GM10266 (cell line): ENCODE data around the gene FBXO30.

Experiments
- DNase-seq: peaks from one replicate; pipeline ENCODE4 v3.0.0; 2012; ENCODE audit errors: extremely low spot score
- TF ChIP-seq, protein P1 (sequence below): IDR thresholded peaks from 2 replicates; pipeline ENCODE4 v1.5.1; 2012; ENCODE audit warnings: mild to moderate bottlenecking, low read depth; ENCODE audit not compliant: control insufficient read depth, insufficient read depth; ENCODE audit errors: missing control alignments

The FBXO30 gene, protein sequence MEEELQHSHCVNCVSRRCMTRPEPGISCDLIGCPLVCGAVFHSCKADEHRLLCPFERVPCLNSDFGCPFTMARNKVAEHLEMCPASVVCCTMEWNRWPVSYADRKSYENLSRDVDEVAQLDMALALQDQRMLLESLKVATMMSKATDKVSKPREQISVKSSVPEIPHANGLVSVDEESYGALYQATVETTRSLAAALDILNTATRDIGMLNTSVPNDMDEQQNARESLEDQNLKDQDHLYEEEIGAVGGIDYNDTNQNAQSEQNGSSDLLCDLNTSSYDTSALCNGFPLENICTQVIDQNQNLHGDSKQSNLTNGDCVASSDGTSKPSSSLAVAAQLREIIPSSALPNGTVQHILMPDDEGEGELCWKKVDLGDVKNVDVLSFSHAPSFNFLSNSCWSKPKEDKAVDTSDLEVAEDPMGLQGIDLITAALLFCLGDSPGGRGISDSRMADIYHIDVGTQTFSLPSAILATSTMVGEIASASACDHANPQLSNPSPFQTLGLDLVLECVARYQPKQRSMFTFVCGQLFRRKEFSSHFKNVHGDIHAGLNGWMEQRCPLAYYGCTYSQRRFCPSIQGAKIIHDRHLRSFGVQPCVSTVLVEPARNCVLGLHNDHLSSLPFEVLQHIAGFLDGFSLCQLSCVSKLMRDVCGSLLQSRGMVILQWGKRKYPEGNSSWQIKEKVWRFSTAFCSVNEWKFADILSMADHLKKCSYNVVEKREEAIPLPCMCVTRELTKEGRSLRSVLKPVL

DNA sequence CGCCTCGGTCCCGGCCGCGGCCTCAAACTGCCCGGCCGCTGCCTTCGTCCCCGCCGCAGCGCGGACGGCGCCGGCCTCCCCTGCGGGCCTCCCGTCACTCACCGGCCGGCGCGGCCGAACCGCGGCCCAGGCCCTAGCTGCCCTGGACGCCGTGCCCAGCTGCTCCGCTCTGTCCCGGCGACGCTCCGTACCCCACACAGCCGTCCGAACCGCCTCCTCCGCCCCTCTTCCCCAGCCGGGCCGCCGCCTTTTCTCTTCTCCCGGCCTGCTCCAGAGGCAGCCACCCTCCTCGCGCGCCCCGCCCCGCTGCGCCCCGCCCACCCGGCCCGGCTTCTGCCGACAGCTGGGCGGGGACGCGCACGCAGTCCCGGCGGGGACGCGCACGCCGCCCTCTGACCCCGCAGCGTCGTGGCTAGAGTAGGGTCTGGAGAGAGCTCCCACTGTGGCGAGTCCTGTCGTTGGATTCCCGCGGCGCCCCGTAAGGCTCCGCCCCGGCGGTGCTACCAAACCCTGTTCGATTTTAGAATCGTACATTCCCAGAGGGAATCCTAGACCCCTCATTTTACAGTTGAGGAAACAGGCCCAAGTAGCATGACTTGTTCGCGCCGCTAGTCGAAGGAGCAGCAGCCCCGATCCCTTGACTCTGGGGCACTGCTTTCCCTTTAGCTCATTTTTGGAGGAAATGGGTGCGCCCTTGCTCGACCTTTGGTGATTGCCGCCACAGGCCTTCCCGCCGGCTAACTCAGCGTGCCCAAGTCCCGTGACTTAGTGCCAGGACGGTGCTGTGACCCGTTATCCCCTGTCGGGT is at the start of gene FBXO30:
Gene FBXO30, minus strand, starts transcription at position 295 of the 808 bp plus-strand sequence. CDS start 8,390 bp downstream, outside the sequence.
- peak; percentile 91 for DNase-seq
- TF ChIP-seq, protein P1, sequence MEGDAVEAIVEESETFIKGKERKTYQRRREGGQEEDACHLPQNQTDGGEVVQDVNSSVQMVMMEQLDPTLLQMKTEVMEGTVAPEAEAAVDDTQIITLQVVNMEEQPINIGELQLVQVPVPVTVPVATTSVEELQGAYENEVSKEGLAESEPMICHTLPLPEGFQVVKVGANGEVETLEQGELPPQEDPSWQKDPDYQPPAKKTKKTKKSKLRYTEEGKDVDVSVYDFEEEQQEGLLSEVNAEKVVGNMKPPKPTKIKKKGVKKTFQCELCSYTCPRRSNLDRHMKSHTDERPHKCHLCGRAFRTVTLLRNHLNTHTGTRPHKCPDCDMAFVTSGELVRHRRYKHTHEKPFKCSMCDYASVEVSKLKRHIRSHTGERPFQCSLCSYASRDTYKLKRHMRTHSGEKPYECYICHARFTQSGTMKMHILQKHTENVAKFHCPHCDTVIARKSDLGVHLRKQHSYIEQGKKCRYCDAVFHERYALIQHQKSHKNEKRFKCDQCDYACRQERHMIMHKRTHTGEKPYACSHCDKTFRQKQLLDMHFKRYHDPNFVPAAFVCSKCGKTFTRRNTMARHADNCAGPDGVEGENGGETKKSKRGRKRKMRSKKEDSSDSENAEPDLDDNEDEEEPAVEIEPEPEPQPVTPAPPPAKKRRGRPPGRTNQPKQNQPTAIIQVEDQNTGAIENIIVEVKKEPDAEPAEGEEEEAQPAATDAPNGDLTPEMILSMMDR: no peak

DNA sequence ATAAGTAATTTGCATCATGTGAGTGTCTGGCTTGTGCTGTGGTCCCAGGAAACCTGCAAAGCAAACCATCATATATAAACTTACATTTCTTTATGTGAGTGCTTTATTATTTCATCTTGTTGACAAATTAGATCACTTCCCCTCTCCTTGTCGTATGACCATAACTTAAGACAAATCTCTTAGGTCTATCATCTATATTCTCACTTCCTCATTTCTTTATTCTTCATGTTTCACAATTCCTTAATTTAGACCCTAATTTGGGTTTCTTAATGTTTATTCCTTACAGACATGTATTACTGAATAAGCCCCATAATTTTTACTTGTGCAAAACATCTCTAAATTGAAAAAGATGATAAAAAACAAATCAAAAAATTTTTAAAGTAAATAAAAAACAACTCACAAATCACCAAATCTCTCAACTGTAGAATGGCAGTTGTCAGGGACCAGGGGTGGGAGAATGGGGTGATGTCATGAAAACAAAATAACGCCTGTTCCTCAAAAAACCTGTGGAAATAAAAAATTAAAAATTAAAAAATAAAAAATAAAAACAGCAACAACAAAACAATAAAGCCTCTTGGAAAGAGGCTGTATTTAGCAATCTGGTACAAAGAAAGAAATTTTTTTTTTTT is 49.5 kb upstream of the FBXO30 start:
- no peak for DNase-seq
- TF ChIP-seq, protein P1: no peak

DNA sequence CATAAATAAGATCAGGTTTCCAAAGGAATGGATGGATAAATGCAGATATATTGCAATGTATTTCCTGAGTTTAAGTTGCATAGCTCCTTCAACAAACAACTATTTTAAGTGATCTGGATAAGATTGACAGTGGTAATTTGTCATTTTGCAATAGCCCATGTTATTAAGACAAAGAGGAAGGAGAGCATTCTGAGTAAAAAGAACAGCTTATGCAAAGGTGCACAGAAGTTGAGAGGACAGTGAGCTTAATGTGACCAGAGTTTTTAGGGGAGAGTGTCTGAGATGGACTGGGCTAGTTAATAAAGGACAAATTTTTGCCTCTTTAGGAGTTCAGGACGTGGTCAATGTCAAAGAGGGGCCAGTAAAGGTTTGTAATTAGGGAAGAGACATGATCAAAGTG is 48.8 kb upstream of the FBXO30 start:
- no peak for DNase-seq
- TF ChIP-seq, protein P1: no peak

DNA sequence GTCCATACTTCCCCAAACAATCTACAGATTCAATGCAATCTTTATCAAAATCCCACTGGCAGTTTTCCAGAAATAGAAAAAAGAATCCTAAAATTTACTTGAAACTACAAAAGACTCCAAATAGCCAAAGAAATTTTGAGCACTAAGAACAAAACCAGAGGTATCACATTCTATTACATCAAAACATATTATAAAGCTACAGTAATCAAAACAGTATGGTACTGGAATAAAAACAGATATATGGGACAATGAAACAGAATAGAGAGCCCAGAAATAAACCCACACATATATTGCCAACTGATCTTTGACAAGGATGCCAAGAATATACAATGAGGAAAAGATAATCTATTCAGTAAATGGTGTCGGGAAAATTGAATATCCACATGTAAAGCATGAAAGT is 46.0 kb upstream of the FBXO30 start:
- no peak for DNase-seq
- TF ChIP-seq, protein P1: no peak

DNA sequence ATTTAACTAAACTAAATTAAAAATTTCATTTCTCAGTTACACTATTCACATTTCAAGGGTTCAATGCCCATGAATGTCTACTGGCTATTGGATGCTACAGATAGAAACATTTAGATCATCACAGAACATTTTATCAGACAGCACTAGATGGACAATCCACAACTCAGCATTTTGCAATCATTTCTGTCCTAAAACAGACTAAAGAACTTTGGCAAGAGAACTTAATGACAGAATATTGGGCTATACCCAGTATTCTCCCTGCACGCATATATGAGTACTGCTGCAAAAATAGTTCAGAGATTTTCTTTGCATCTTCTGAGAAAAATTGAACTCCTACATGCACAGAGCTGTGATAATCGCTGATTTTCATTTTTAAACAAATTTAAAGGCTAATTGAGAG is 36.1 kb upstream of the FBXO30 start:
- no peak for DNase-seq
- TF ChIP-seq, protein P1: no peak

DNA sequence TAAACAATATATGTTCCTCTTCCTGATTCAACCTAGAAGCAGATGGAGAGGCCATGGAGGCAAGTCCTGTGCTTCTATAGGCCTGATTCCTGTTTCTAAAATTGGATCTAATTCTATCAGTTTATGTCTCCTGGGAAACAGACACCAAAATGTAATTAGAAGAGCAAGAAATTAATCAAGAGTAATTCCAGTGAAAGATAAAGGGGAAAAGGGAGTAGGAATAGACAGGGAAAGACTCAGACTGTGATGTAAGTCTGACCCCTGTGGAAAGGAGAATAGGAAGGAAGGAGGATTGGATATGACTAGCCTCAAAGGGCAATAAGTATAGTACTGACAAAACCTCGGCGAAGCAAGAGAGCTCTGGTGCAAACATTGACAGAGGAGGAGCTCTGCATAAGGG is 33.9 kb upstream of the FBXO30 start:
- DNase-seq: no peak
- TF ChIP-seq, protein P1: no peak
